Germinal center (tissue), 1 donor: ENCODE measurements around the gene PPP1R3A.
"Not testable (repeated sequence)": the region's sequence is repeated elsewhere in the genome, so short reads cannot be mapped to it uniquely, and the experiment has no call there.

ENCODE experiments used
- DNase-seq: peaks from one replicate; pipeline ENCODE4 v3.0.0; 2012; ENCODE audit warnings: mixed read lengths, low spot score

PPP1R3A gene, protein sequence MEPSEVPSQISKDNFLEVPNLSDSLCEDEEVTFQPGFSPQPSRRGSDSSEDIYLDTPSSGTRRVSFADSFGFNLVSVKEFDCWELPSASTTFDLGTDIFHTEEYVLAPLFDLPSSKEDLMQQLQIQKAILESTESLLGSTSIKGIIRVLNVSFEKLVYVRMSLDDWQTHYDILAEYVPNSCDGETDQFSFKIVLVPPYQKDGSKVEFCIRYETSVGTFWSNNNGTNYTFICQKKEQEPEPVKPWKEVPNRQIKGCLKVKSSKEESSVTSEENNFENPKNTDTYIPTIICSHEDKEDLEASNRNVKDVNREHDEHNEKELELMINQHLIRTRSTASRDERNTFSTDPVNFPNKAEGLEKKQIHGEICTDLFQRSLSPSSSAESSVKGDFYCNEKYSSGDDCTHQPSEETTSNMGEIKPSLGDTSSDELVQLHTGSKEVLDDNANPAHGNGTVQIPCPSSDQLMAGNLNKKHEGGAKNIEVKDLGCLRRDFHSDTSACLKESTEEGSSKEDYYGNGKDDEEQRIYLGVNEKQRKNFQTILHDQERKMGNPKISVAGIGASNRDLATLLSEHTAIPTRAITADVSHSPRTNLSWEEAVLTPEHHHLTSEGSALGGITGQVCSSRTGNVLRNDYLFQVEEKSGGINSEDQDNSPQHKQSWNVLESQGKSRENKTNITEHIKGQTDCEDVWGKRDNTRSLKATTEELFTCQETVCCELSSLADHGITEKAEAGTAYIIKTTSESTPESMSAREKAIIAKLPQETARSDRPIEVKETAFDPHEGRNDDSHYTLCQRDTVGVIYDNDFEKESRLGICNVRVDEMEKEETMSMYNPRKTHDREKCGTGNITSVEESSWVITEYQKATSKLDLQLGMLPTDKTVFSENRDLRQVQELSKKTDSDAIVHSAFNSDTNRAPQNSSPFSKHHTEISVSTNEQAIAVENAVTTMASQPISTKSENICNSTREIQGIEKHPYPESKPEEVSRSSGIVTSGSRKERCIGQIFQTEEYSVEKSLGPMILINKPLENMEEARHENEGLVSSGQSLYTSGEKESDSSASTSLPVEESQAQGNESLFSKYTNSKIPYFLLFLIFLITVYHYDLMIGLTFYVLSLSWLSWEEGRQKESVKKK

DNA sequence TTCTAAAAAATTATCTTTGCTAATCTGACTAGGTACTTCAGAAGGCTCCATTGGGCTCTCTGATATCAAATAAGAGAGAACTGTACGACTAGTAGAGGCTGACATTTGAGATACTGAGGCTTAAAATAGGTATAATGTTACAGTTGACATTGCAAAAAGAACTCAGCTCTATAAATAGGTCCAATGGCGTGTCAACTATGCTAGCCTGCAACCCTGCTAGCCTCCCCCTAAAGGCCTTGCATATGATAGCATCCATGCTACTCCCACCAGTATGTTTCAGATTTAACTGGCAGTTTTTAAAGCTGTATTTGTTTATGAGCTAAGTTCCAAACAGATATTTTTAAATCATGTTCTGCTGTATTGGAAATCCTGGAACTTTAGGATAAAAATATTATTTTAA, at the start of gene PPP1R3A:
TSS of gene PPP1R3A (minus strand) at position 64 of the 400 bp plus-strand sequence. CDS start at position 51, 13 bp downstream.
- DNase-seq, result no peak

DNA sequence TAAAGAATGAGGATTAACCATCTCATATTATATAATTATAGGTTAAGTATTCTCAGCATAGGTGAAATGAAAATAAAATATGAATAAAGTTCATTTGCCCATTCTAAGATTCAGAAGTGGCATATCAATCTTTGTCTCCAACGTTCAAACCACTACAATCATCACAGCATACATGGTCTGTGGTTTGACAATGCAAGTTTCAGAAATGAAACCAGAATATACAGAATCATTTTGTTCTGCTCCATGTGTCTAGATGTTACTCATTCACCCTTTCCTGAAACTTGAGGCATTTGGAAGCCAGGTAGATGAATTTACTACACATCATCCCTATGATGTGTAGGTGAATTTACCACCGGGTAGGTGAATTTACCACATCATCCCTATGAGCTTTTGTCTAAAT, 44.5 kb upstream of the PPP1R3A start:
- no peak for DNase-seq

DNA sequence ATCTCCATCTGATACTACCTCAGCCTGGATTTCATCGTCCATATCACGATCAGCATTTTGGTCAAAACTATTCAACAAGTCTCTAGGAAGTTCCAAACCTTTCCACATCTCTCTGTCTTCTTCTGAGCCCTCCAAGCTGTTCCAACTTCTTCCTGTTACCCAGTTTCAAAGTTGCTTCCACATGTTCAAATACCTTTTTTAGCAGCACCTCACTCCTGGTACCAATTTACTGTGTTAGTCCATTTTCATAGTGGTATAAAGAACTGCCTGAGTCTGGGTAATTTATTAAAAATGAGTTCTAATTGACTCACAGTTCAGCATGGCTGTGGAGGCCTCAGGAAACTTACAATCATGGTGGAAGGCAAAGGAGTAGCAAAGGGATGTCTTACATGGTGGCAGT, 41.1 kb upstream of the PPP1R3A start:
- DNase-seq, result no peak

DNA sequence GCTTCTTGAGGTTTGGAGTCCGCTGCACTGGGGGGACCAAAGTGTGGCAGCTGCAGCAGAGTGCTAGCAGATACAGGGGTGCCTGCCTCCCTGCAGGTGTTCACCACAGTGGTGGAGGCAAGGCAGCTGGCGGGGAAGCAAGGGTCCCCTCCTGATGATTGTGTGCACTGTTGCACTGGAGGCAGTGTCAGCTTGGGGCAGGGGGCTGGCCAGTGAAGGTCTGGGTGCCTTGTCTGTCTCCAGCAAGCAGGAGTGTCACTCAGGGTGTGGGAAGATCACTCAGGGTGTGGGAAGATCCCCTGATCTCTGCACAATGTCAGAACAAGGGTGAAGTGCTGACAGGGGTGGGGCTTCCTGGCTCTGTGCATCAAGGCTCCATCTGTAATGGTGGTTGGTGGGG, 36.3 kb upstream of the PPP1R3A start:
- no peak for DNase-seq

DNA sequence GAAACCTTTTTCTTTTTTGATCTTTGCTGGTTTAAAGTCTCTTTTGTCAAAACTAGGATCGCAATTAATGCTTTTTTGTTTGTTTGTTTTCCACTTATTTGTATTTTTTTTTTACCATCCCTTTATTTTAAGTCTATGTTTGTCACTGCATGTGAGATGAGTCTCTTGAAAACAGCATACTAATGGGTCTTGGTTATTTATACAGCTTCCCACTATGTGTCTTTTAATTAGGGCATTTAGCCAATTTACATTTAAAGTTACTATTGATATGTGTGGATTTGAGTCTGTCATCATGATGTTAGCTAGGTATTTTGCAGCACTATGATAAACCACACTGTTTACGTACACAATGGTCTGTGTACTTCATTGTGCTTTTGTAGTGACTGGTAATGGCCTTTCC, 34.7 kb upstream of the PPP1R3A start:
- no peak for DNase-seq

DNA sequence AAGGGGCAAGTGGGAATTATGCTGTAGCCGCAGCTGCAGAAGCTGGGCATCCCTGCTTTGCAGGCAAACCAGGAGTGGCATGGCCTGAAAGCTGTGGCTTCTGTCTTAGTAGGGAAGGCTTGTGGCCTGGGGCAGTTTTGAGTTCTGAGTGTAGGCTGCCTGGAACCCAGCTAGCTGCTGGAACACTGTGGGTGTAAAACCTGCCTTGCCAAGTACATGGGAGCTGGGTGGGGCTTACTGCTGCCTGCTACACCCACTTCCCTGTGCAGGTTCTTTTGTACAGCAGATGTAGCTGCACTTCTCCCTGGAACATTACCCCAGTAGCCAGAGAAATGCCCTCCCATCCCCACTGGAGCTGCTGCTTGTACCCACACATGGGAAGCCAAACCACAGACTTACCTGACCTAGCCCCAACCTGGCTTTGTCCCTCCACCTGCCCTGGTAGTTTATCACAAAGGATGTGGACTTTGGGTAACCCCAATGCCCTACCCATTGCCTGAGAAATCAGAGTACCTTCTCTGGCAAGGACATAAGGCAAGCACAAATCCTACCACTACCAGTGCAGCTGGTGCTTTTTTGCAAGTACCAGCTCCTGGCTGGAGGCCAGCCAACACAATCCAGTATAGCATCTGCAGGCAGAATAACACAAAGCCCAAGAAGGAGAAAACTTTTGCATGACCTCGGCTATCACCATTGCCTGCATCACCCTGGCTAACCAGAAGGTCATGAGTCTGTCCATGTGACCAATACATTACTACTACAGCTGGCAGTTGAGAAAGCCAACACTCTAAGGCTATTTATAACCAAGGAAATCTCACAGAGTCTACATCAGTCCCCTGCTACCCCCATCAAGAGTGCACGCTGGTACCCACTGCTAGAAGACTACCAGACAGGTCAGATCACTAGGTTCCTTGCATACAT, 26.5 kb upstream of the PPP1R3A start:
- DNase-seq, result no peak

DNA sequence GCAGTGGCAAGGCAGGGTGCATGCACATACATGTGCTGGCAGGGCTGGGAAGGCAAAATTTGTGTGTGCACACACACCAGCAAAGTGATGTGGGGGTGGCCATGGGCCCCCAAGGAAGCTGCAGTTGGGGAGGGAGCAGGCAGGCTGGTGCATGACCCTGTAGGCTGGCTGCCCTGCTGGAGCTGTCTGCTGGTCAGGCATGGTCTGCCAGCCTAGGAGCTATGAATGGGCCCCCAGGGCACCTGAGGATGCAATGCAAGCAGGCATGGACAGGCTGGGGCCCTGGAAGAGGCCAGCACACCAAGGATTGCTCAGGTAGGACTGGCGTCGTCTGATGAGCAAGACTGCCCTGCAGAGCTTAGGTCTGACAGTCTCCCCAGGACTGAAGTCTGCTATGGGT, 18.2 kb upstream of the PPP1R3A start:
- no peak for DNase-seq

DNA sequence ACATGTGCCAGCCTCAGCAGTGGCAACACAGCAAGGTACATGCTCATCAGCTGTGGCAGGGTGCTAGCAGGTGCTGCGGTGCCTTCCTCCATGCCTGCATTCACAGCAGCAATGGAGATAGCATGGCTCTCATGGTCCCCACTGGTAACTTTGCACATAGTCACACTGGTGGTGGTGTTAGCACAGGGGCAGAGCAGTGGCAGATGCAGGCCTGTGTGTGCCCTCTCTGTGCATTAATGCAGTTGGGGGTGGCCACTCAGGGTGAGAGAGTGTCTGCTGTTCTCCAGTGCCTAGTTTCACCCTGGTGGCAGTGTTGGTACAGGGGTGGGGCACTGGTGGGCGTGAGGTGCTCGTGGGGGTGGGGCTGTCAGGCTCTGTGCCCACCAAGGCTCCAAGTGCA, 17.7 kb upstream of the PPP1R3A start:
- DNase-seq, result no peak

DNA sequence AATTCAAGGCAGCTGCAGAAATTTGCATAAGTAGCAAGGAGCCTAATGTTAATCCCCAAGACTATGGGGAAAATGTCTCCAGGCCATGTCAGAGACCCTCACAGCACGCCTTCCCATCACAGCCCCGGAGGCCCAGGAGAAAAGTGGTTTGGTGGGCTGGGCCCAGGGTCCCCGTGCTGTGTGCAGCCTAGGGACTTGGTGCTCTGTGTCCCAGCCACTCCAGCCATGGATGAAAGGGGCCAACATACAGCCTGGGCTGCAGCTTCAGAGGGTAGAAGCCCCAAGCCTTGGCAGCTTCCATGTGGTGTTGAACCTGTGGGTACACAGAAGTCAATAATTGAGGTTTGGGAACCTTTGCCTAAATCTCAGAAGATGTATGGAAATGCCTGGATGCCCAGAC, 10.6 kb upstream of the PPP1R3A start:
- not testable (repeated sequence) for DNase-seq

DNA sequence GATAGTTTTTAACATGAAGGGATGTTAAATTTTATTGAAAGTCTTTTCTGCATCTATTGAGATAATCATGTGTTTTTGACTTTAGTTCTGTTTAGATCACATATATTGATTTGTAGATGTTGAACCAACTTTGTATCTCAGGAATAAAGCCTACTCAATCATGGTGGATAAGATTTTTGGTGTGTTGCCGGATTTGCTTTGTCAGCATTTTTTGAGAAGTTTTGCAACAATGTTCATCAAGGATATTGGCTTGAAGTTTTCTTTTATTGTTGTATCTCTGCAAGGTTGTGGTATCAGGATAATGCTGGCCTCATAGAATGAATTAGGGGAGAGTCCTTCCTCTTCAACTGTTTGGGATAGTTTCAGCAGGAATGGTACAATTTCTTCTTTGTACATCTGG, 9.3 kb upstream of the PPP1R3A start:
- no peak for DNase-seq

DNA sequence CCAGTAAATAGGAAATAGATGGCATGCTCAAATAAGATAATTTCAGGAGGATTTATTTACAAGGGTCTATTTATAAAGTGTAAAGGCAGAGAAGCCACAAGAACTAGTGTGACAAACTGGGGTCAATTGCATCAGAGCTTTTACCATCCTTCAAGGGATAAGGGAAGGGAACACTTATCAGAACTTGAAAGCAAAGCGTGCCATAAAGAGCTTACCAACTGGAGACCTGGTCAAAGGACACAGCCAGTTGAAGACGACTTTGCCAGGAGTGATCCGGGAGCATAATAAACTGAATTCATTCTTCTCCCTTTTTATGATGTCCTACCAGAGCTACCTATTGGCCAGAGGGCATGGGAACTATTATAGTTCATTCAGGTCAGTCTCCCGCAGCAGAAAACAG, 3.2 kb upstream of the PPP1R3A start:
- no peak for DNase-seq

DNA sequence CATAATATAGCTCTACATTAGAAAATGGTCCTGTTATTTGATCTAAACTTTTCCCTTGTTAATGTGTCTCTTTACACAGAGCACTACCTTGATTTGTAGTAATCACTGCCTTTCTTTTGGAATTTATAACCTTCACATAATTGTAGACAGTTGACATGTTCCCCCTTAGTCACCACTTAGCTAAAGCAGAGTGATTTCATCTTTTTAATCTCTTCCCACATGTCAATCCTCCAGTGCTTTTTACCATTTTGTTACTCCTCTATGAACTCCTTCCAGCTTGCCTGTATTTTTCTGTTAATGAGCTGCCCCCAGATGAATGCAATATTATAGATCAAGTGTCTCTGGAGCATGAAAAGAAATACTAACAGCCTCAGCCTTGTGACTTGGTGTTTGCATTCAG, 2.6 kb upstream of the PPP1R3A start:
- no peak for DNase-seq

DNA sequence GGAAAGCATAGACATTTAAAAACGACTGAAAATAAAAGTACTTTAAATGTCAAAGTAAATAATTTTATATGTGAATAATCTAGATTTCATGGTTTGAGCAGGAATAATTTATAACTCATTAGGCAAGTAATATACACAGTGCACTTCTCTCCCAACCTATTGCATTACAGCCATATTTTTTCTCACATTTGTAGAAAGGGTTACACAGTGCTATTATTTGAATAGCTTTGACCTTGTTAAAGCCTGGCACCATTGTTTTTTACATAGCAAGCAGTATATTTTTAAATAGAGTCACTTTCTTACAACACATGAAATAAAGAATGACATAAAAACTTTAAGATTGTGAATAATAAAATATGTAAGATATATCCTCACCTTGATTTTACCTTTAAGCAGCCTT, 969 bp downstream of the PPP1R3A start:
- no peak for DNase-seq

DNA sequence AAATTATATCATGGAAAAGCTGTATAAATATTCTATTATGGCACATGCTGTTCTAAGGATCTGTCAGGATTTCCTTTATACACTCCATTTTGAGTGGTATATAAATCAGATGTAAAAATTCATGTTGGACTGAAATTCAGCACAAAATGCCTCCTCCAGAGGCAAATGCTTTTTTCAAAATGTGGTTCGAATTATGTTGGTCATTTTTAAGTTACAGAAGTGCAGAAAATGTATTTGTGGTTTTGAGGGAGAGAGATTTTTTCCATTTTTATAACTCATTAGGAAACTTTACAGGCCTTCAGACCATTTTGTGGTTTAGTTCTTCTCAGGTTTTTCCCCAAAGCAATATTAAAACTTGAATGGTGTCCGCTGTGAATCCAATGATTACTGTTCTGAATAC, 2.9 kb downstream of the PPP1R3A start:
- no peak for DNase-seq

DNA sequence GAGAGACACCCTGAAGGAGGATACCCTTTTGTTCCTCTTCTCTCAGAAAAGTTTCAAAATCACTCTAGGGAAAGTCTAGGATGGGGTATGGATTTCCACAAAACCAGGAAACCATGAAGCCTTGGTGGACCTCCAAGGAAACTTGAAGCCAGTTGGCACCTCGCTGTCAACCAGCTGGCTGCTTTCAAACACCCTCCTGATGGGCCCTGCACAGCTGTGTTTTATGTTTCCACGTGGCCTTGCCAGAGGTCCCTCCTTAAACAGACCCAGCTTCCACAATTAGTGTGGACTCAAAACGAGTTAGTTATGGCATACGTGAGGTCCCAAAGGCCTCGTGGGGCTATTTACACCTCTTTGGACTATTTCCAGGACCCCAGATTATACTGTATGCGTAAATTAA, 5.9 kb downstream of the PPP1R3A start:
- no peak for DNase-seq

DNA sequence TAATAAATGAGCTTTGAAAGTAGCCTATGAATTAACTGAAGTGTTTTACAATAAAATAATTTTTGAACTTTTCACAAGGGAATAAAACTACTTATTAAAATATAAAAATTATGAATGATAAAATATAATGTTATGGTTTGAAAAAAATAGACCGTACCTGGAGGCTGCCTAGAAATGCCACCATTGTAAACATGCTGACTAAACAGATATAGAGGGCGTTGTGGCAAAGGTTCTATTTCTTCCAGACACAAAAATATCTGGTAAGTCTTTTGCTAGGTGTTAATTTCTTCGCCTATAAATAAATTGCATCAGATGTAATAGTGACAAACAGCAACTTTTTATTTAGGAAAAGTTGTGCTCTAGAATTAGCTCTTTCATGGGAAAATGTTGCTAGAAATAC, 11.2 kb downstream of the PPP1R3A start:
- DNase-seq, result no peak

DNA sequence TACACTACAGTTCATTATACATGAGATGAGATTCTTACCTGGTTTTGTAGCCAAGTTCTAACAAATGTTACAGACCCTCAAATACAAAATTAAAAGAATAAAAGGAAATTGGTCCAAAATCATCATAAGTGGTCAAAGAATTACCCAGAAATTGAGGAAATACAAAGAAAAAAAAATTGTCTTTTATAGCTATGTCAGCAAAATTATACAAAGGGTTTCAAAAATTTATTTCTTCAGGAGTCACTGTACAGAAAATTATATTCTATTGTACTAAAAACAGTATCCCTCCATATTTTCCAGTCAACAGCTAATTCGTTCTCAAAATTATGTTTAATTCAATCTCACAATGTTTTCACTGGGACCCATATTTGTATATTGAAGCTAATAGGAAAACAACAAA, 14.3 kb downstream of the PPP1R3A start:
- DNase-seq, result no peak

DNA sequence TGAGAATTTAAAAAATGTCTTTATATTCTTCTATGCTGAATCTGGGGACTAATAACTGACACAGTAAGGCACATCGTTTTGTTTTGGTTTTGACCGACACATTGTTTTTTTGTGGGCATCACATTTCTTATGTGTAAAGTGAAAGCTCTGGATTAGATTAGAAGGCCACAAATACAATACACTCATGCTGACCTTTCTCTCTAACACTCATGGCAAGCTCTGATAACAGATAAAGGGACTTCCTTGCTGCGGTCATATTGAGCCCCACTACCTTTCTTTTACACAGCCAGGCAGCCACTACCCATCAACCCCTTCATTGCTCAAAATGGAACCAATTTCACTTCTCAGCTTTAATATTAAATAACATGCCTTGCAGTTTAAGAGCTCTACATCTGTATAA, 26.0 kb downstream of the PPP1R3A start:
- no peak for DNase-seq

DNA sequence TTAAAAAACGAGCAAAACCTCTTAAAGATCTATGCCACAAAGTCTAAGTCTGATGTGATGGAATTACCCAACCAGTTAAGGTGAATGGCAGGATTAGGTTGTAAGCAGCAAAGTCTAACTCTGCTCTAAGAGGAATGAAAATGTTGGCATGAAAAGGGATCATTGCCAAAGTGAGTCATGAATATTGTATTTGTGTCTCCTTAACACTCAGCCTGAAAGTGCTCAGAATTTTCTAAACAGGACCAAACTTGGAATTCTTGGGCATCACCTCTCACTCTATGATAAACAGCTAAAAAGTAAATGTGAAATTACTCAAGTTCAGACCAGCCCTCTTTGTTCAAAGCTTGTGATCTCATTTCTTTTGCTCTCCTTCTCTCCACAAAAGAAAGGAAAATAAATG, 27.0 kb downstream of the PPP1R3A start:
- DNase-seq, result no peak

DNA sequence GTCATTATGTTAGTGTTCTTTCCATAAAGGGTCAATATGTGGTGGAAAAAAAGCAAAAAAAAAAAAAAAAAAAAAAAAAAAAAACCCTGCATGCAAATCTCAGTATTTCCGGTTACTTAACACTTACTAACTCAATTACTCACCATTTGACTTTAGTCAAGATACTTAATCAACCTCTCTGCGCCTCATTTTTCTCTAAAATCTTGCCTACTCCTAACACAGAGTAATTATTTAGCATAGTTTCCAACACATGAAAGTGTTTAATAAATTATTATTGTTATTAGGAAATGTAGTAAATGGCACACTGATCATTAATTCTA, 27.8 kb downstream of the PPP1R3A start:
- DNase-seq, result no peak

DNA sequence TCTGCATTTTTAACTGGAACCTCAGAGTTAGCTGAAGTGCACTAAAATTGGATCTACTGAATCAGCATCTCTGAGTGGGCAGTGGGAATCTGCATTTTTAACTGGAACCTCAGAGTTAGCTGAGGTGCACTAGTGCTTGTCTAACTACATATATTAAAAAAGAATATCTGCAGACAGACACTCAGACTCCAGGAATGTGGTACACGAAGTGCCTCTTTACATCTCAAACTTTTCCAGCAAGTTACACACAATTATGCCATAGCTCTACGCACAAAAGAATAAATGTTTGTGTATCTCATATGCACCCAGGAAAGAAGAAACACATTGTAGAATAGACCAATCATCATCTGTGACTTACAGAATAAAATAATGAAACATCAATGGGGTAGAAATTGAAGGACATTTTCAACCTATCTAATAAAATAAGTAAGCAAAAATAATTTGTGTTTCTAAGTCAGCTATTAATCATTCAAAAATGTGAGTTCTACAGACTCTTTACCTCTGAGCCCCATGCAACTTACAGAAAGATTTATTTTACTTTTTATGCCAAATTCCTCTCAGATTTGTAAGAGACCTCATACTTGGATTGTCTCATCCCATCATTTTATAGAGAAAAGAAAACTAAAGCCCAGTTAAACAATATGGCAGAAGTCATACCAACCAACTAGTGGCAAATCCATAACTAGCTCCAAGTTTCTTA, 28.3 kb downstream of the PPP1R3A start:
- DNase-seq, result no peak
